K562 (cell line): ENCODE results near the gene MARK3. TPM values are rescaled to one million over a fixed set of nuclear protein-coding genes. Genes with fewer than 3 reads are reported as not detected.
"Not testable (repeated sequence)": the region's sequence is repeated elsewhere in the genome, so short reads cannot be mapped to it uniquely, and the experiment has no call there.

Experiments
- ATAC-seq: fragments of 200-7000 bp; cut with Tn5 transposase; 3 replicates; pipeline ENCODE4 v1.9.1; 2020; ENCODE audit warnings: moderate library complexity
- BruUV-seq: library from RNA; stranded (reverse); fragments of 400-500 nt; replicated peaks from 2 replicates; lab custom pipeline; 2021; lab: Mats Ljungman, UMichigan
- CTCF ChIA-PET: fragments of 300-600 bp; formaldehyde crosslinking; extraction: SDS; loops from one replicate; lab custom pipeline; 2021; ENCODE audit warnings: low intra/inter-chr PET ratio; lab: Yijun Ruan, JAX
- POLR2A ChIA-PET: fragments of 300-600, 350-650 bp; sonication (Branson Sonifier 250); formaldehyde crosslinking; extraction: SDS; loops from one replicate; lab custom pipeline; 2021; ENCODE audit warnings: antibody characterized with exemption, inconsistent platforms; lab: Yijun Ruan, JAX
- DNase-seq, 4 experiments: peaks; one replicate each; pipeline versions ENCODE4 v3.0.0 to v3.0.0-alpha.2; 2011 to 2018; ENCODE audit warnings: low spot score in 3 of 4, mixed read lengths in 3 of 4; ENCODE audit errors: extremely low read depth in 1 of 4
- FAIRE-seq: peaks from 2 replicates; lab custom pipeline; 2011; peaks lifted over from hg19 to GRCh38; lab: Jason Lieb, UNC
- H2AFZ ChIP-seq: 2 replicates; pipeline ENCODE4 v1.6.0; 2011; ENCODE audit warnings: low read depth, low read length, control low read depth, inconsistent platforms
- H3K27ac ChIP-seq: fragments of 200-600 bp; 3 replicates; pipeline ENCODE4 v1.8.0; 2011; ENCODE audit warnings: low read depth, mild to moderate bottlenecking, control low read depth, inconsistent platforms, low read length, moderate library complexity, mixed read lengths; ENCODE audit errors: extremely low read depth
- H3K27me3 ChIP-seq, 2 experiments: fragments of 300-600 bp in 1 of 2; 2 replicates in 1 of 2; 3 replicates in 1 of 2; pipeline versions ENCODE4 v1.6.0 to v1.8.0; 2011; ENCODE audit warnings: inconsistent platforms in 2 of 2, low read length in 2 of 2, mild to moderate bottlenecking in 1 of 2, mixed read lengths in 1 of 2, moderate library complexity in 1 of 2; ENCODE audit not compliant: control insufficient read depth in 2 of 2, insufficient read depth in 2 of 2
- H3K36me3 ChIP-seq: fragments of 300-600 bp; 3 replicates; pipeline ENCODE4 v1.8.0; 2011; ENCODE audit warnings: mild to moderate bottlenecking, low read length, inconsistent platforms; ENCODE audit not compliant: control insufficient read depth, insufficient read depth
- H3K4me1 ChIP-seq, 2 experiments: fragments of 200-600 bp in 1 of 2; replicated peaks in 1 of 2; 2 replicates in 1 of 2; 3 replicates in 1 of 2; pipeline versions ENCODE4 v1.5.1 to v1.8.0; 2011; ENCODE audit warnings: inconsistent platforms in 2 of 2, low read length in 2 of 2, mild to moderate bottlenecking in 1 of 2, mixed read lengths in 1 of 2, moderate library complexity in 1 of 2; ENCODE audit not compliant: control insufficient read depth in 2 of 2, insufficient read depth in 2 of 2
- H3K4me2 ChIP-seq: 2 replicates; pipeline ENCODE4 v1.6.1; 2011; ENCODE audit warnings: low read length, control low read depth, inconsistent platforms, mixed read lengths; ENCODE audit not compliant: insufficient read depth
- H3K4me3 ChIP-seq: fragments of 200-600 bp; sonication (generic), shearing (Covaris generic); 2 replicates; pipeline ENCODE4 v1.5.1; 2016; ENCODE audit warnings: control low read depth, inconsistent platforms
- H3K79me2 ChIP-seq: fragments of 200-600 bp; 3 replicates; pipeline ENCODE4 v1.8.0; 2011; ENCODE audit warnings: low read length, inconsistent platforms; ENCODE audit not compliant: control insufficient read depth, insufficient read depth
- H3K9ac ChIP-seq, 2 experiments: 2 replicates each; pipeline versions ENCODE4 v1.6.0 to v1.6.1; 2011; ENCODE audit warnings: low read depth in 2 of 2, low read length in 2 of 2, control low read depth in 1 of 2, inconsistent platforms in 1 of 2, mild to moderate bottlenecking in 1 of 2, mixed read lengths in 1 of 2; ENCODE audit not compliant: insufficient read depth in 1 of 2
- H3K9me1 ChIP-seq: one replicate; pipeline ENCODE4 v1.6.0; 2011; ENCODE audit warnings: inconsistent platforms, mild to moderate bottlenecking, low read length, moderate library complexity; ENCODE audit not compliant: control insufficient read depth, insufficient read depth
- H3K9me3 ChIP-seq: replicated peaks from 2 replicates; pipeline ENCODE4 v1.5.1; 2011; ENCODE audit warnings: low read depth, low read length, inconsistent platforms; ENCODE audit not compliant: control insufficient read depth, insufficient read depth
- H4K20me1 ChIP-seq: replicated peaks from 2 replicates; pipeline ENCODE4 v1.6.1; 2011; ENCODE audit warnings: low read length, inconsistent platforms, mixed read lengths; ENCODE audit not compliant: control insufficient read depth, insufficient read depth
- NR1H2 ChIP-seq: sonication (generic); formaldehyde crosslinking; IDR thresholded peaks from 2 replicates; pipeline ENCODE4 v1.4.0; 2020; ENCODE audit warnings: mild to moderate bottlenecking, missing genetic modification reagents
- NR4A1 ChIP-seq, 2 experiments: fragments of 250-450 bp in 1 of 2; fragments of 450-650 bp in 1 of 2; sonication (Bioruptor Pico) in 1 of 2; IDR thresholded peaks; 2 replicates each; pipeline versions ENCODE4 v1.4.0 to v1.6.1; 2016 to 2020; ENCODE audit warnings: mild to moderate bottlenecking in 2 of 2, missing compliant biosample characterization in 1 of 2, missing genetic modification characterization in 1 of 2, moderate library complexity in 1 of 2
- WGBS: fragments of 100-300 bp; shearing (Covaris generic); methylation state at CpG from one replicate; pipeline ENCODE4 v1.1.6; 2016; ENCODE audit warnings: low coverage, mixed read lengths; ENCODE audit not compliant: insufficient coverage; ENCODE audit errors: missing lambda C conversion rate; 5-methylcytosine and 5-hydroxymethylcytosine counted together
- in situ Hi-C: fragments of 300-500 bp; cut with MboI; formaldehyde crosslinking; loops from 4 replicates; pipeline ENCODE4 v1.15.0; 2018; ENCODE audit warnings: inconsistent platforms, mixed read lengths
- intact Hi-C: fragments of 100-400 bp; cut with micrococcal nuclease; formaldehyde crosslinking; loops from 2 replicates; pipeline ENCODE4 v1.14.2; 2022
- polyA plus RNA-seq, 8 experiments: library from polyadenylated mRNA; depleted of rRNA in 4 of 8; stranded (reverse) in 5 of 8; unstranded in 3 of 8; fragments of >200 nt; fragmentation: Nextera tagmentation in 2 of 8; fragmentation: Illumina TruSeq in 1 of 8; extraction: Ambion mirVana in 2 of 8; extraction: Trizol in 1 of 8; gene quantifications; 2 replicates each; pipeline versions ENCODE4 v1.2.1 to v1.2.3, GENCODE V29; 2011 to 2014; ENCODE audit warnings: inconsistent platforms in 1 of 8, missing spikeins in 1 of 8
- total RNA-seq, 7 experiments: library from RNA; depleted of rRNA in 6 of 7; stranded (reverse); fragments of >200 nt in 6 of 7; fragmentation: Illumina TruSeq in 2 of 7; extraction: Trizol in 2 of 7; gene quantifications; 2 replicates each; pipeline versions ENCODE4 v1.2.1 to v1.2.3, GENCODE V29; 2011 to 2021; ENCODE audit warnings: low replicate concordance in 1 of 7
- TF ChIP-seq, protein P1 (sequence below): sonication (generic); formaldehyde crosslinking; IDR thresholded peaks from 2 replicates; pipeline ENCODE4 v1.8.1; 2023; ENCODE audit warnings: mild to moderate bottlenecking, missing genetic modification reagents
- TF ChIP-seq, protein P2 (sequence below): sonication (generic); formaldehyde crosslinking; IDR thresholded peaks from 2 replicates; pipeline ENCODE4 v1.8.0; 2022; ENCODE audit warnings: mild to moderate bottlenecking, missing genetic modification reagents
- TF ChIP-seq, protein P3 (sequence below): fragments of 450-650 bp; IDR thresholded peaks from 2 replicates; pipeline ENCODE4 v1.6.1; 2017; ENCODE audit warnings: antibody characterized with exemption, mild to moderate bottlenecking
- TF ChIP-seq, protein P4 (sequence below), 3 experiments: fragments of 200-800 bp in 1 of 3; sonication (Bioruptor generic) in 1 of 3; sonication (generic) in 1 of 3; formaldehyde crosslinking in 1 of 3; IDR thresholded peaks; 2 replicates each; pipeline versions ENCODE4 v1.6.1 to v1.8.0; 2016 to 2022; ENCODE audit warnings: mild to moderate bottlenecking in 2 of 3, missing compliant biosample characterization in 2 of 3, missing genetic modification characterization in 2 of 3, missing genetic modification reagents in 1 of 3

MARK3 gene
- total and polyA plus RNA-seq, 9 of the 15 experiments (the other 6 are each of a cell fraction or from before 2014, with no cell fraction given) = 10.1 to 68.7 (median 56.3) TPM

DNA sequence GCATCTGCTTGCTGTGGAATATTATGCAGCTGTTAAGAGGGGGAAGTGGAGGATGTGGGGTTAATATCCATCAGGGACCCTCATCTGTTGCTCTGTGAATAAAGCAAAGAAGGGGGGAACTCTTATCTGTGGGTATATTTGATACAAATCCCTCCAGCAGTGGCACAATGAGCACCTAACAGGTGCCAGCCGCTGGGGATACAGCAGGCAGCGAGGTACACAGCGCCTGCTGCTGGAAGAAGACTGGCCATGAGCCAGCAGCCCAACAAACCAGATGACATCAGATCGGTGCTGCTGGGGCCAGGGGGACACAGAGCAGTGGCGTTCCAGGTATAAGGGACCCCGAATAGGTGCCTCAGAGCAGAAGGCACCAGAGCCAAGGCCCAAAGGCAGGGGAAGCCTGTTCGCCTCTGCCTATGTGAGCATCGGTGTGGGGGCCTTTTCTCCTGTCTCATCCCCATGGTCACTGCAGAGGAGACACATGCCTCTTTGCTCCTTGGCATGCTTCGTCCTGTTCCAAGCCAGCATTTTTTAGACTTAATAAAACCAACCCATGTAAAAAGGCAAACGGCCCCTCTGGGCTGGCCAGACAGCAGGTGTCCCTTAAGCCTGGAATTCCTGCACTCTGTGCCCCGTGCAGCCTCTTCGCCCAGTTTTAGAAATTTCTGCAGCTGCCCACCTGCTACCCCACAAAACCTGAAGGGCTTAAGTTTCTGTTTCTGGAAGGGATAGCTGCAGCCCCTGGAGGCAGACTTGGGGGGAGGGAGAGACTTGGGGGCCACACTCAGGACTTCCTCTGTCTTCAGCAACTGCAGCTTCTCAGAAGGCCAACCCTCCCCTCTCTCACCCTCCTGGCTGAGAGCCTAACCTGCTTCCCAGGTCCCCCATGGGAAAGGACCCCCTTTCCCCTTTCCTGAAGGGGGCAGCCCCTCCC is 139.1 kb downstream of the MARK3 start (continued):
- TF ChIP-seq, protein P1, sequence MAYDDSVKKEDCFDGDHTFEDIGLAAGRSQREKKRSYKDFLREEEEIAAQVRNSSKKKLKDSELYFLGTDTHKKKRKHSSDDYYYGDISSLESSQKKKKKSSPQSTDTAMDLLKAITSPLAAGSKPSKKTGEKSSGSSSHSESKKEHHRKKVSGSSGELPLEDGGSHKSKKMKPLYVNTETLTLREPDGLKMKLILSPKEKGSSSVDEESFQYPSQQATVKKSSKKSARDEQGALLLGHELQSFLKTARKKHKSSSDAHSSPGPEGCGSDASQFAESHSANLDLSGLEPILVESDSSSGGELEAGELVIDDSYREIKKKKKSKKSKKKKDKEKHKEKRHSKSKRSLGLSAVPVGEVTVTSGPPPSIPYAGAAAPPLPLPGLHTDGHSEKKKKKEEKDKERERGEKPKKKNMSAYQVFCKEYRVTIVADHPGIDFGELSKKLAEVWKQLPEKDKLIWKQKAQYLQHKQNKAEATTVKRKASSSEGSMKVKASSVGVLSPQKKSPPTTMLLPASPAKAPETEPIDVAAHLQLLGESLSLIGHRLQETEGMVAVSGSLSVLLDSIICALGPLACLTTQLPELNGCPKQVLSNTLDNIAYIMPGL (CRISPR knock-in tag) = no peak
- TF ChIP-seq NR1H2 (CRISPR knock-in tag) = no peak
- TF ChIP-seq, protein P2, sequence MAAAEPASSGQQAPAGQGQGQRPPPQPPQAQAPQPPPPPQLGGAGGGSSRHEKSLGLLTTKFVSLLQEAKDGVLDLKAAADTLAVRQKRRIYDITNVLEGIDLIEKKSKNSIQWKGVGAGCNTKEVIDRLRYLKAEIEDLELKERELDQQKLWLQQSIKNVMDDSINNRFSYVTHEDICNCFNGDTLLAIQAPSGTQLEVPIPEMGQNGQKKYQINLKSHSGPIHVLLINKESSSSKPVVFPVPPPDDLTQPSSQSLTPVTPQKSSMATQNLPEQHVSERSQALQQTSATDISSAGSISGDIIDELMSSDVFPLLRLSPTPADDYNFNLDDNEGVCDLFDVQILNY = no peak

DNA sequence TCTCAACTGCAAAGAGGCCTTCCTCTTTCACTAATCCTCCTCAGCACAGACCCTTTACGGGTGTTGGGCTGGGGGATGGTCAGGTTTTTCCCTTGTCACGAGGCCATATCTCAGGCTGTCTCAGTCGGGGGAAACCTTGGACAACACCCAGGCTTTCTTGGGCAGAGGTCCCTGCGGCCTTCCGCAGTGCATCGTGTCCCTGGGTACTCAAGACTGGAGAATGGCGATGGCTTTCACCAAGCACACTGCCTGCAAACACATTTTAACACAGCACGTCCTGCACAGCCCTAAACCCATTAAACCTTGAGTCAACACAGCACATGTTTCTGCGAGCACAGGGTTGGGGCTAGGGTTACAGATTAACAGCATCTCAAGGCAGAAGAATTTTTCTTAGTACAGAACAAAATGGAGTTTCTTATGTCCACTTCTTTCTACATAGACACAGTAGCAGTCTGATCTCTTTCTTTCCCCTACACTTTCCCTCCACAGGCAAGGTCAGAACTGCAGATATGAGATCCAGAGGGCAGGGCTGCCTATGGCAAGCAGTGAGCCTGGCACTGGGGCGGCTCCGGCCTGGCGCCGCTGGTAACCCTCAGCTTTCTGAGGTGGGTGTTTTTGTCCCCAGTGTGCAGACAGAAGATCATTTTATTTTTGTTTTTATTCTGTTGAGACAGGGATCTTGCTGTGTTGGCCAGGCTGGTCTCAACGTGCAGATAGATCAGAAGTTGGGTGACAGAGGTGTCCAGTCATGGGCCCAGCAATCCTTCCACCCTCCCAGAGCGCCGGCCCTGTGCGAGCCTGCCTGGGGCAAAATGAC is 140.4 kb downstream of the MARK3 start:
- H3K9me3 ChIP-seq; H3K4me3 ChIP-seq; FAIRE-seq; H3K4me2 ChIP-seq; POLR2A ChIA-PET; H3K9me1 ChIP-seq; CTCF ChIA-PET; BruUV-seq; H3K27me3 ChIP-seq; H3K36me3 ChIP-seq; DNase-seq; ATAC-seq; H4K20me1 ChIP-seq; in situ Hi-C loops; TF ChIP-seq NR4A1 (CRISPR knock-in tag; IDR thresholded peaks at IDR 0.05): not testable (repeated sequence)
- H2AFZ ChIP-seq = 0 out of 2 replicates have a peak overlapping the region, but pooled peaks have one; percentile 24
- peaks cover 22 to 86% of the 10 kb centered on the region in 2 experiments for H3K4me1 ChIP-seq
- intact Hi-C loops = loop anchor here (10.0 kb wide), 1 partner anchor 131 kb away; no protein-coding TSS in a partner anchor
- 59% methylated on average over 14 of the region's 17 CpGs for WGBS
- H3K9ac ChIP-seq = peak overlapping the region in 1 of 2 experiments; percentile 75; a peak in 2 of 4 replicates
- 0 out of 3 replicates have a peak overlapping the region, but pooled peaks have one; percentile 44 for H3K27ac ChIP-seq
- H3K79me2 ChIP-seq = peaks cover 41% of the 10 kb centered on the region
- TF ChIP-seq, protein P3, sequence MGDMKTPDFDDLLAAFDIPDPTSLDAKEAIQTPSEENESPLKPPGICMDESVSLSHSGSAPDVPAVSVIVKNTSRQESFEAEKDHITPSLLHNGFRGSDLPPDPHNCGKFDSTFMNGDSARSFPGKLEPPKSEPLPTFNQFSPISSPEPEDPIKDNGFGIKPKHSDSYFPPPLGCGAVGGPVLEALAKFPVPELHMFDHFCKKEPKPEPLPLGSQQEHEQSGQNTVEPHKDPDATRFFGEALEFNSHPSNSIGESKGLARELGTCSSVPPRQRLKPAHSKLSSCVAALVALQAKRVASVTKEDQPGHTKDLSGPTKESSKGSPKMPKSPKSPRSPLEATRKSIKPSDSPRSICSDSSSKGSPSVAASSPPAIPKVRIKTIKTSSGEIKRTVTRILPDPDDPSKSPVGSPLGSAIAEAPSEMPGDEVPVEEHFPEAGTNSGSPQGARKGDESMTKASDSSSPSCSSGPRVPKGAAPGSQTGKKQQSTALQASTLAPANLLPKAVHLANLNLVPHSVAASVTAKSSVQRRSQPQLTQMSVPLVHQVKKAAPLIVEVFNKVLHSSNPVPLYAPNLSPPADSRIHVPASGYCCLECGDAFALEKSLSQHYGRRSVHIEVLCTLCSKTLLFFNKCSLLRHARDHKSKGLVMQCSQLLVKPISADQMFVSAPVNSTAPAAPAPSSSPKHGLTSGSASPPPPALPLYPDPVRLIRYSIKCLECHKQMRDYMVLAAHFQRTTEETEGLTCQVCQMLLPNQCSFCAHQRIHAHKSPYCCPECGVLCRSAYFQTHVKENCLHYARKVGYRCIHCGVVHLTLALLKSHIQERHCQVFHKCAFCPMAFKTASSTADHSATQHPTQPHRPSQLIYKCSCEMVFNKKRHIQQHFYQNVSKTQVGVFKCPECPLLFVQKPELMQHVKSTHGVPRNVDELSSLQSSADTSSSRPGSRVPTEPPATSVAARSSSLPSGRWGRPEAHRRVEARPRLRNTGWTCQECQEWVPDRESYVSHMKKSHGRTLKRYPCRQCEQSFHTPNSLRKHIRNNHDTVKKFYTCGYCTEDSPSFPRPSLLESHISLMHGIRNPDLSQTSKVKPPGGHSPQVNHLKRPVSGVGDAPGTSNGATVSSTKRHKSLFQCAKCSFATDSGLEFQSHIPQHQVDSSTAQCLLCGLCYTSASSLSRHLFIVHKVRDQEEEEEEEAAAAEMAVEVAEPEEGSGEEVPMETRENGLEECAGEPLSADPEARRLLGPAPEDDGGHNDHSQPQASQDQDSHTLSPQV = peak; percentile 67
- TF ChIP-seq NR4A1 (tag; IDR thresholded peaks at IDR 0.05) = 0 out of 2 replicates have a peak, but pooled peaks have one; percentile 37
- TF ChIP-seq, protein P4, sequence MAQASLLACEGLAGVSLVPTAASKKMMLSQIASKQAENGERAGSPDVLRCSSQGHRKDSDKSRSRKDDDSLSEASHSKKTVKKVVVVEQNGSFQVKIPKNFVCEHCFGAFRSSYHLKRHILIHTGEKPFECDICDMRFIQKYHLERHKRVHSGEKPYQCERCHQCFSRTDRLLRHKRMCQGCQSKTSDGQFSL (CRISPR knock-in tag; IDR thresholded peaks at IDR 0.05) = not testable (repeated sequence)
- TF ChIP-seq, protein P4 (tag; IDR thresholded peaks at IDR 0.05) = peak in 1 of 2 experiments; percentile 57; a peak in 1 of 4 replicates
